Spleen (tissue), 7 donors: ENCODE measurements around the gene SRGAP1.

ENCODE experiments used
- CTCF ChIP-seq, 11 experiments: fragments of 200-600 bp in 7 of 11; fragments of 450-650 bp in 4 of 11; sonication (generic) in 4 of 11; IDR thresholded peaks in 8 of 11; conservative IDR thresholded peaks in 3 of 11; 1 replicate in 7 of 11; 2 replicates in 4 of 11; pipeline versions ENCODE4 v1.4.0 to v1.8.0; 2016 to 2021; ENCODE audit warnings: antibody characterized with exemption in 11 of 11, inconsistent platforms in 4 of 11, mild to moderate bottlenecking in 1 of 11
- POLR2A ChIP-seq, 3 donors: fragments of 450-650 bp; IDR thresholded peaks; one replicate each; pipeline ENCODE4 v1.5.1; 2017; ENCODE audit warnings: antibody characterized with exemption in 3 of 3, mild to moderate bottlenecking in 1 of 3
- donor health status: DM: no; HTN: no; CAD: no; lungs with moderate emphysema.
- donor health status: DM: no; HTN: no; CAD: no.
- donor health status: DM: no; HTN: no; CAD: no.

- TF ChIP-seq CTCF (IDR thresholded peaks at IDR 0.05 in 8 of 11, conservative IDR thresholded peaks at IDR 0.05 in 3 of 11) (no peak), POLR2A (IDR thresholded peaks at IDR 0.05) (no peak)
These were observed 60.2 kb downstream of the SRGAP1 start for GRCh38 chr12:63904653-63905052.
